Panc1 (cell line): ENCODE results near the gene NPEPL1. TPM values are rescaled to one million over a fixed set of nuclear protein-coding genes. Genes with fewer than 3 reads are reported as not detected.

Source experiments
- ATAC-seq: fragments of 200-7000 bp; cut with Tn5 transposase; 2 replicates; pipeline ENCODE4 v1.9.1; 2020; ENCODE audit warnings: mild to moderate bottlenecking, moderate library complexity
- BruUV-seq: library from RNA; stranded (reverse); fragments of 400-500 nt; replicated peaks from 2 replicates; lab custom pipeline; 2021; lab: Mats Ljungman, UMichigan
- CTCF ChIA-PET: fragments of 300-600 bp; sonication (Branson Sonifier 250); formaldehyde crosslinking; loops from one replicate; lab custom pipeline; 2022; ENCODE audit warnings: antibody characterized with exemption; lab: Charles Lee
- POLR2A ChIA-PET: fragments of 300-600 bp; sonication (Branson Sonifier 250); formaldehyde crosslinking; loops from one replicate; lab custom pipeline; 2022; ENCODE audit warnings: antibody characterized with exemption; lab: Charles Lee
- DNase-seq: peaks from one replicate; pipeline ENCODE4 v3.0.0-alpha.2; 2010; ENCODE audit warnings: low read depth, low spot score
- H3K27ac ChIP-seq: 2 replicates; pipeline ENCODE4 v1.5.1; 2011; ENCODE audit warnings: mild to moderate bottlenecking, low read length, inconsistent platforms
- H3K27me3 ChIP-seq: fragments of 200-500 bp; sonication (Bioruptor generic); 2 replicates; pipeline ENCODE4 v1.6.0; 2014; ENCODE audit warnings: low read length, inconsistent platforms; ENCODE audit not compliant: control insufficient read depth, insufficient read depth
- H3K36me3 ChIP-seq: fragments of 200-500 bp; sonication (Bioruptor generic); 2 replicates; pipeline ENCODE4 v1.5.1; 2014; ENCODE audit warnings: inconsistent platforms, mild to moderate bottlenecking, low read length, moderate library complexity; ENCODE audit not compliant: control insufficient read depth, insufficient read depth
- H3K4me1 ChIP-seq: 2 replicates; pipeline ENCODE4 v1.5.1; 2011; ENCODE audit warnings: inconsistent platforms, mild to moderate bottlenecking, low read length, moderate library complexity; ENCODE audit not compliant: control insufficient read depth, insufficient read depth
- H3K4me3 ChIP-seq, 2 experiments: 2 replicates each; pipeline ENCODE4 v1.5.1; 2011 to 2012; ENCODE audit warnings: low read depth in 2 of 2, low read length in 2 of 2, mild to moderate bottlenecking in 2 of 2, inconsistent platforms in 1 of 2, moderate library complexity in 1 of 2
- H3K9me3 ChIP-seq: fragments of 200-500 bp; sonication (Bioruptor generic); 2 replicates; pipeline ENCODE4 v1.5.1; 2014; ENCODE audit warnings: low read depth, mild to moderate bottlenecking, inconsistent platforms, low read length, moderate library complexity; ENCODE audit not compliant: control insufficient read depth, insufficient read depth
- CTCF ChIP-seq: fragments of 450-650 bp; IDR thresholded peaks from 2 replicates; pipeline ENCODE4 v1.5.1; 2017; ENCODE audit warnings: mild to moderate bottlenecking
- POLR2AphosphoS5 ChIP-seq: IDR thresholded peaks from 2 replicates; pipeline ENCODE4 v1.6.1; 2012; ENCODE audit warnings: mild to moderate bottlenecking, low read depth, low read length, moderate library complexity
- REST ChIP-seq, 2 experiments: IDR thresholded peaks; 2 replicates each; pipeline ENCODE4 v1.6.1; 2011 to 2012; ENCODE audit warnings: low read depth in 2 of 2, control low read depth in 1 of 2, low read length in 1 of 2, mild to moderate bottlenecking in 1 of 2, moderate library complexity in 1 of 2; ENCODE audit not compliant: insufficient read depth in 1 of 2
- SIN3A ChIP-seq: IDR thresholded peaks from 2 replicates; pipeline ENCODE4 v1.6.1; 2012; ENCODE audit warnings: low read depth, mild to moderate bottlenecking, low read length, moderate library complexity, borderline replicate concordance; ENCODE audit not compliant: insufficient read depth
- TCF7L2 ChIP-seq: IDR thresholded peaks from 2 replicates; pipeline ENCODE4 v1.6.1; 2011; ENCODE audit warnings: mild to moderate bottlenecking, low read depth, low read length, inconsistent platforms
- in situ Hi-C: cut with HindIII; loops from 2 replicates; pipeline ENCODE4 v1.10.0; 2016; ENCODE audit warnings: low sequenced_read_pairs, low pct_unique_long_range_greater_than_20kb
- intact Hi-C: fragments of 100-400 bp; cut with micrococcal nuclease; formaldehyde crosslinking; loops from one replicate; pipeline ENCODE4 v1.10.0; 2022; ENCODE audit not compliant: unreplicated experiment
- total RNA-seq: library from RNA; stranded (reverse); gene quantifications from one replicate; pipeline ENCODE4 v1.2.1, GENCODE V29; 2021; ENCODE audit not compliant: unreplicated experiment

Gene NPEPL1
- total RNA-seq, 1 experiment from 2014 or later: 27.4 TPM

- no peak for DNase-seq
- in situ Hi-C loops: no loop called here
- no peaks in the 10 kb centered on the region for H3K4me1 ChIP-seq
- ATAC-seq: no peak
- TF ChIP-seq CTCF (no peak), REST (IDR thresholded peaks at IDR 0.05; ENCODE audit: insufficient read depth in 1 of 2, low read depth in 2 of 2, low read length in 1 of 2) (no peak), POLR2AphosphoS5 (no peak), TCF7L2 (no peak), SIN3A (no peak)
- BruUV-seq: no TSS peak
- H3K27me3 ChIP-seq: no peaks in the 10 kb centered on the region
- intact Hi-C loops: no loop called here
- H3K27ac ChIP-seq: no peak overlapping the region
- ChIA-PET POLR2A (no interaction called here), CTCF (no interaction called here)
- H3K4me3 ChIP-seq: no peak overlapping the region
- no peaks in the 10 kb centered on the region for H3K9me3 ChIP-seq
- H3K36me3 ChIP-seq: no peaks in the 10 kb centered on the region
Measured at GRCh38 chr20:58711266-58712051, 18.9 kb downstream of the NPEPL1 start.

- no peaks in the 10 kb centered on the region for H3K9me3 ChIP-seq
- no peaks in the 10 kb centered on the region for H3K36me3 ChIP-seq
- in situ Hi-C loops: no loop called here
- ChIA-PET CTCF (no interaction called here), POLR2A (no interaction called here)
- TF ChIP-seq POLR2AphosphoS5: no peak
- TF ChIP-seq CTCF: no peak
- TF ChIP-seq SIN3A: no peak
- no peak for TF ChIP-seq REST (IDR thresholded peaks at IDR 0.05; ENCODE audit: insufficient read depth in 1 of 2, low read depth in 2 of 2, low read length in 1 of 2)
- no peak for TF ChIP-seq TCF7L2
- no peak overlapping the region for H3K4me3 ChIP-seq
- BruUV-seq: no TSS peak
- ATAC-seq (no peak), DNase-seq (no peak)
- H3K4me1 ChIP-seq: no peaks in the 10 kb centered on the region
- intact Hi-C loops: no loop called here
- no peaks in the 10 kb centered on the region for H3K27me3 ChIP-seq
- H3K27ac ChIP-seq: no peak overlapping the region
Measured at GRCh38 chr20:58712151-58712791, 19.7 kb downstream of the NPEPL1 start.
